GM21737 (cell line): ENCODE measurements around the gene RBSN.

Experiments used
- ATAC-seq: cut with Tn5 transposase; IDR thresholded peaks from one replicate; pipeline ENCODE4 v1.9.1; 2021; ENCODE audit warnings: mild to moderate bottlenecking, moderate library complexity; ENCODE audit not compliant: unreplicated experiment

The RBSN gene

DNA sequence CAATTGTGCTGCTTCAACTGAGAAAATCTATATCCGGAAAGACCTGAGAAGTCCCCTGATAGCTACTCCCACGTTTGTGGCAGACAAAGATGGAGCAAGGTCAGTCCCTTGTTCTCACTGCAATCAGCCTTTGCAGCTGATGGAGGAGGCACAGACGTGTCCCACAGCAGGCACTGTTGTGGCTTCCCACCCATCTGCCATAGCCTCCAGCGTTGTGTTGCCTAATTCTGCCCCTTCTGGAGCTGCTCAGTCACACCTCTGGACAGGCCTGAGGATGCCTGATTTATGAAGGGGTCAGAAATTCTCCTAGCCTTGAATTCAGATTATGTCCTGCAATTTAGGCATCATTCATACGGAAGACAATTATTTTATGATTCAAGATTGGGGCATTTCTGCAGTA, 75.7 kb downstream of the RBSN start:
- ATAC-seq, result no peak
